Measurements from ENCODE around the gene C18orf54. TPM values are rescaled to one million over a fixed set of nuclear protein-coding genes. Genes with fewer than 3 reads are reported as not detected.

The C18orf54 gene
- total RNA-seq, 1 donor, result 1.8 TPM

DNA sequence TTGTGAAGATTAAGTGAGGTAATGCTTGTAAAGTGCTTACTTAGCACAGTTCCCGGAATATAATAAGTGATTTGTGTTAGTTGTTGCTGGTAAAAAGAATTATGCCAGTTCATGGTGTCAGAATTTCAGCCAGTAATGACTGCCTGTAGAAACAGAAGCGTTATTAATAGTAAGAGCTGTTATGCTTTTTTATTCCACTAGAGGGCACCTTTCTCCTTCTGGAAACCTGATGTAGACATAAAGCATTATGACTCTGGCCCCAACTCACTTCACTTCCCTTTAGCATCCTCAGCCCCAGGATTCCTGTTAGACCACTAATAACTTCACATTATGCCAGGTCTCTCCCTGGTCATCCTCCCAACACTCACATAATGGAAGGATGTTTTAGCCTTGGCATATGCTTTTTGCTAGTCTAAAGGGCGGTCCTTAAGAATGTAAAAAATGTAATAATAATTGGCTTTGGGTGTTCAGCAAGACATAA, 34.9 kb downstream of the C18orf54 start:
- peak; percentile 34 for DNase-seq (ENCODE audit: insufficient read length, low spot score, missing footprints)
- peak overlapping the region; percentile 23 for H3K4me2 ChIP-seq (ENCODE audit: insufficient read depth, low read length)
- H3K36me3 ChIP-seq (ENCODE audit: insufficient read depth, low read length), result no peaks in the 10 kb centered on the region
- H3K27me3 ChIP-seq (ENCODE audit: insufficient read depth, low read length), result no peaks in the 10 kb centered on the region
- H3K9me3 ChIP-seq (ENCODE audit: low read depth, low read length), result no peaks in the 10 kb centered on the region
- TF ChIP-seq, protein P1, sequence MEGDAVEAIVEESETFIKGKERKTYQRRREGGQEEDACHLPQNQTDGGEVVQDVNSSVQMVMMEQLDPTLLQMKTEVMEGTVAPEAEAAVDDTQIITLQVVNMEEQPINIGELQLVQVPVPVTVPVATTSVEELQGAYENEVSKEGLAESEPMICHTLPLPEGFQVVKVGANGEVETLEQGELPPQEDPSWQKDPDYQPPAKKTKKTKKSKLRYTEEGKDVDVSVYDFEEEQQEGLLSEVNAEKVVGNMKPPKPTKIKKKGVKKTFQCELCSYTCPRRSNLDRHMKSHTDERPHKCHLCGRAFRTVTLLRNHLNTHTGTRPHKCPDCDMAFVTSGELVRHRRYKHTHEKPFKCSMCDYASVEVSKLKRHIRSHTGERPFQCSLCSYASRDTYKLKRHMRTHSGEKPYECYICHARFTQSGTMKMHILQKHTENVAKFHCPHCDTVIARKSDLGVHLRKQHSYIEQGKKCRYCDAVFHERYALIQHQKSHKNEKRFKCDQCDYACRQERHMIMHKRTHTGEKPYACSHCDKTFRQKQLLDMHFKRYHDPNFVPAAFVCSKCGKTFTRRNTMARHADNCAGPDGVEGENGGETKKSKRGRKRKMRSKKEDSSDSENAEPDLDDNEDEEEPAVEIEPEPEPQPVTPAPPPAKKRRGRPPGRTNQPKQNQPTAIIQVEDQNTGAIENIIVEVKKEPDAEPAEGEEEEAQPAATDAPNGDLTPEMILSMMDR (IDR thresholded peaks at IDR 0.05; ENCODE audit: extremely low read depth, low read depth, low read length), result peak; percentile 70
- no peak overlapping the region for H3K27ac ChIP-seq (ENCODE audit: low read depth, low read length)
- H3K79me2 ChIP-seq (ENCODE audit: insufficient read depth, low read length), result no peaks in the 10 kb centered on the region
- H2AFZ ChIP-seq (ENCODE audit: low read length), result peak overlapping the region; percentile 47
- no peaks in the 10 kb centered on the region for H4K20me1 ChIP-seq (ENCODE audit: insufficient read depth, low read length)
- peaks cover 17% of the 10 kb centered on the region for H3K4me1 ChIP-seq (ENCODE audit: insufficient read depth, low read length)
- H3K4me3 ChIP-seq (ENCODE audit: insufficient read depth, low read length), result no peak overlapping the region

DNA sequence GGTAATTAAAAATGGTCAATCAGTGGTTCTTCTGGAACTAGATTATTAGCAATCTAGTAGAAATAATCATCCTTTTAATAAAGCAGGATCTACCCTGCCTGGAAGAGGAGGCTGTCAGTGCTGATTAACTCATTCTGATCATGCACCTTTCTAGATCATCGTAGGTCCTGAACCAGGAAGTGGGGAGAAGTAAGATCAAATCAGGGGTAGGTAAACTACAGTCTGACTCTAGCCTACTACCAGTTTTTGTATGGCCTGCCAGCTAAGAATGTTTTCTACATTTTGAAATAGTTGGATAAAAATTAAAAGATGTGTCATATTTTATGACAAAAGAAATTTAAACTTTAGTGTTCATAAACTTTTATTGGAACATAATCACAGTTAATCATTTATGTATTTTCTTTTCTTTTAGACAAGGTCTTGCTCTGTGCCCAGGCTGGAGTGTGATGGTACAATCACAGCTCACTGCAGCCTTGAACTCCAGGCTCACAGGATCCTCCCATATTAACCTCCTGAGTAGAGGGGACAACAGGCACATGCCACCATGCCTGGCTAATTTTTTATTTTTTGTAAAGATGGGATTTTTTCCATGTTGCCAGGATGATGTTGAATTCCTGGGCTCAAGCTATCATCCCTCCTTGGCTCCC, 36.1 kb downstream of the C18orf54 start:
- DNase-seq (ENCODE audit: insufficient read length, low spot score, missing footprints), result no peak
- H4K20me1 ChIP-seq (ENCODE audit: insufficient read depth, low read length), result no peaks in the 10 kb centered on the region
- peaks cover 6% of the 10 kb centered on the region for H3K4me1 ChIP-seq (ENCODE audit: insufficient read depth, low read length)
- H3K27me3 ChIP-seq (ENCODE audit: insufficient read depth, low read length), result peaks cover 2% of the 10 kb centered on the region
- no peak overlapping the region for H3K27ac ChIP-seq (ENCODE audit: low read depth, low read length)
- no peak overlapping the region for H2AFZ ChIP-seq (ENCODE audit: low read length)
- TF ChIP-seq, protein P1 (IDR thresholded peaks at IDR 0.05; ENCODE audit: extremely low read depth, low read depth, low read length), result no peak
- no peaks in the 10 kb centered on the region for H3K9me3 ChIP-seq (ENCODE audit: low read depth, low read length)
- no peak overlapping the region for H3K4me2 ChIP-seq (ENCODE audit: insufficient read depth, low read length)
- H3K4me3 ChIP-seq (ENCODE audit: insufficient read depth, low read length), result no peak overlapping the region
- H3K36me3 ChIP-seq (ENCODE audit: insufficient read depth, low read length), result no peaks in the 10 kb centered on the region
- H3K79me2 ChIP-seq (ENCODE audit: insufficient read depth, low read length), result no peaks in the 10 kb centered on the region

DNA sequence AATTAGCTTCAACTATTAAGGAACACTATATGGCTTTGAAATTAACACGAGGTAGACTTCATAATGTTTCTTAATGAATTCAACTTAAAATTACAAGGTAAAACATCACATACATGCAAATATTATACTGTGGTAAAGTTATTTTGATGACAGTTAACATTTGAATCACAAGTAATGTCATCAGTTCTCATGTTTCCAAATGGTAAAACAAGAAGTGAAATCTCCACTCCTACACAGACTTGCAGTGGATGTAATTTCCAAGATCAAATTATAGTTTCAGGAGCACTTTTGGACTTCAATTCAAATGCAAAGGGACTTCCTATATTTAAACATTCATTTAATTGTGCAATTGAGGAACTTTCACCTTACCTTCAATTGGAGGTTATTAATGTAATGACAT, 39.1 kb downstream of the C18orf54 start:
- no peaks in the 10 kb centered on the region for H3K79me2 ChIP-seq (ENCODE audit: insufficient read depth, low read length)
- no peaks in the 10 kb centered on the region for H3K36me3 ChIP-seq (ENCODE audit: insufficient read depth, low read length)
- H3K4me1 ChIP-seq (ENCODE audit: insufficient read depth, low read length), result no peaks in the 10 kb centered on the region
- H3K4me3 ChIP-seq (ENCODE audit: insufficient read depth, low read length), result no peak overlapping the region
- H3K9me3 ChIP-seq (ENCODE audit: low read depth, low read length), result no peaks in the 10 kb centered on the region
- H3K27me3 ChIP-seq (ENCODE audit: insufficient read depth, low read length), result peaks cover 2% of the 10 kb centered on the region
- no peak for DNase-seq (ENCODE audit: insufficient read length, low spot score, missing footprints)
- no peak overlapping the region for H3K4me2 ChIP-seq (ENCODE audit: insufficient read depth, low read length)
- no peaks in the 10 kb centered on the region for H4K20me1 ChIP-seq (ENCODE audit: insufficient read depth, low read length)
- H3K27ac ChIP-seq (ENCODE audit: low read depth, low read length), result no peak overlapping the region
- H2AFZ ChIP-seq (ENCODE audit: low read length), result no peak overlapping the region
- TF ChIP-seq, protein P1 (IDR thresholded peaks at IDR 0.05; ENCODE audit: extremely low read depth, low read depth, low read length), result no peak

DNA sequence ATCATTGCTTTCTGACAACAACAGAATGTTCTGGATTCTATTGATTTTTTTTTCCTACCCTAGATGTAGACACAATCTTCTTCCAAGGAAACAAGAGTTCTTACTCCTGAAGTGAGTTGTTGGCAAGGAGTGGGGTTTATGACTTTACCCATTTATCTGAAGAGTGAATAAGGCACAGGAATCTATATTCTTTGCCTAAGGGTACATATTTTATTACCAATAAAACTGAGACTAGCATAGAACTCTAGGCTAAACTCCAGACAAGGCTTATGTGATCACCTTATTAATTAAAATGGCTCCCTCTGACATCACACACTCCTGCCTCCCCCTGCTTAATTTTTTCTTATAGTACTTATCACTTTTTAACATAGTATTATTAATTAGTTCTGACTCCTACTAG, 47.6 kb downstream of the C18orf54 start:
- peak; percentile 6 for DNase-seq (ENCODE audit: insufficient read length, low spot score, missing footprints)
- no peaks in the 10 kb centered on the region for H3K9me3 ChIP-seq (ENCODE audit: low read depth, low read length)
- TF ChIP-seq, protein P1 (IDR thresholded peaks at IDR 0.05; ENCODE audit: extremely low read depth, low read depth, low read length), result no peak
- H3K4me1 ChIP-seq (ENCODE audit: insufficient read depth, low read length), result no peaks in the 10 kb centered on the region
- H2AFZ ChIP-seq (ENCODE audit: low read length), result no peak overlapping the region
- no peaks in the 10 kb centered on the region for H3K79me2 ChIP-seq (ENCODE audit: insufficient read depth, low read length)
- H3K27ac ChIP-seq (ENCODE audit: low read depth, low read length), result no peak overlapping the region
- H3K27me3 ChIP-seq (ENCODE audit: insufficient read depth, low read length), result peaks cover 4% of the 10 kb centered on the region
- H3K4me2 ChIP-seq (ENCODE audit: insufficient read depth, low read length), result no peak overlapping the region
- no peaks in the 10 kb centered on the region for H4K20me1 ChIP-seq (ENCODE audit: insufficient read depth, low read length)
- no peak overlapping the region for H3K4me3 ChIP-seq (ENCODE audit: insufficient read depth, low read length)
- H3K36me3 ChIP-seq (ENCODE audit: insufficient read depth, low read length), result no peaks in the 10 kb centered on the region

All from osteoblast (primary cell).